ENCODE data around the gene EFNA5.

EFNA5 gene

DNA sequence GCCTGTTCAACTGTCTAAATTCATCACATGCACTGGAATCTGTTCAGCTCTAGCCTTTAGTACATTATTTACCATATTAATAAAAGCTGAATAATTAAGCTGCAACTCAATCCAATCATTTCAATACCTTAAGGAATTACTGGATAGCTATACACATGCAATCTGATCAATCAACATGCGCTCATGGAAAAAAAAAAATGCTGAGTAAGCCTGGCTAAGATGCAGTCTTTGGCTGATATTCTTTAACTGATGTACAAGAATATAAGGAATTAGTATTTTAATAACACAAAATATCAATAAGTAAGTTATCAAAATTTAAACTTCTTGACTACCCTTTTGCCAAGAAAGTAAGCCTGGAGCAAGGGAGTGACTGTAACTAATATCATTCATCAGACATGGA, 15.9 kb downstream of the EFNA5 start:
- TF ChIP-seq ZFX (IDR thresholded peaks at IDR 0.05; ENCODE audit: borderline replicate concordance) (no peak), CTCF (IDR thresholded peaks at IDR 0.05) (no peak)
- no peak overlapping the region for H3K27ac ChIP-seq

GRCh38 chr5:107653685-107654084, 17.1 kb downstream of the EFNA5 start:
- H3K27ac ChIP-seq: no peak overlapping the region
- TF ChIP-seq CTCF (IDR thresholded peaks at IDR 0.05) (no peak), ZFX (IDR thresholded peaks at IDR 0.05; ENCODE audit: borderline replicate concordance) (no peak)

DNA sequence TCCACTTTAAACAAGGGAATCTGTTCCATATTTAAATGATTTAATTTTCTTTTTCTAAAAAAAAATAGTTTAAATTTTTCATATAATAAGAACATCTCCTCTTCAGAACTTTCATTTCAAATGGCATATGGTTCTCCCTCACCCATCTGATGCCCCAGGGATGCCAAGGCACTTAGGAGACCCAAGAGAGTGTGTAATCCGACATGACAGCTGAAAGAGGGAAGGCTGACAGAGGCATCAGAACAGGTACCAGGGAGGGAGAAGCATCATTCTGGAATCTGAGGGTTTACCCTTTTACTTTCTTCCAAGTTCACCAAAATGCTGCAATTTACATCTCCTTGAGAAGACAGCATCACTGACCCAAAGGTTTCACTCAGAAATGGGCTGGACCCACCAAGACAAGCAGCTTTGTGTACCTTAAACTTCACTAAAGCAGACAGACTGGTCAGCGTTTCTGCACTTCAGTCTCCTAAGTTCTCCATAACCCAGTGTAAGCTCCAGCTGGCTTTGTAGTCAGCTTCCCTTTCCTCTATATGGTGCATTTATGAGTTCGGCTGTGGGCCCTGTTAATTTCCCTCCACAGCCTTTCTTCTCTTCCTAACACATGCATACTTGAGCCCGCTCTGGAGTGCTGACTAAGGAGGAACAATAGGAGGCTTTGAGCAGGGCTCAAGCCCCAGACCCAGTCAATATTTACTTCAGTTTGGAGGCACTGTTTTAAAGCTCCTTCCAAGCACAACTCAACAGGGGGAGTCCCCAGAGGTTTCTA, 17.7 kb downstream of the EFNA5 start:
- TF ChIP-seq ZFX (IDR thresholded peaks at IDR 0.05; ENCODE audit: borderline replicate concordance) (no peak), CTCF (IDR thresholded peaks at IDR 0.05) (no peak)
- H3K27ac ChIP-seq: no peak overlapping the region

DNA sequence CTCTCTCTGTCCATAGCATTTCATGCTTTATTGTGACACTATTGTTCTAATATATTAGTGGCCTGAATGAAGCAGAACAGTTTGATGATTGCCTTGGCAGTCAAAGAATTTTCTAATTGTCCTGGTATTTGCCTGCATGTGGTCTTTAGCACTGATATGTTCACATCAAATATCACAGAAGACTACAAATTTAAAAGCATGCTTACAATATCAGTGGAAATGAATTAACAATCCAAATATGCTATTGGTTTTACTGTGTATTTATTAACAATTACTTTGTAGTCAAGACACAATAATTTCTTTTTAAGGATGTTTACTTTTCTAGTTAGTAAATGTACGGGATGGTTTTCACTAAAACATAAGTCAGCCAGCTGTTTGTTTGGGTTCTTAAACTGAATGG, 18.3 kb downstream of the EFNA5 start:
- H3K27ac ChIP-seq: no peak overlapping the region
- no peak for TF ChIP-seq CTCF (IDR thresholded peaks at IDR 0.05)
- no peak for TF ChIP-seq ZFX (IDR thresholded peaks at IDR 0.05; ENCODE audit: borderline replicate concordance)

- H3K27ac ChIP-seq: no peak overlapping the region
- TF ChIP-seq ZFX (IDR thresholded peaks at IDR 0.05; ENCODE audit: borderline replicate concordance) (no peak), CTCF (IDR thresholded peaks at IDR 0.05) (no peak)
These were observed 19.4 kb downstream of the EFNA5 start for GRCh38 chr5:107651325-107651724.

- TF ChIP-seq CTCF (IDR thresholded peaks at IDR 0.05) (no peak), ZFX (IDR thresholded peaks at IDR 0.05; ENCODE audit: borderline replicate concordance) (no peak)
- H3K27ac ChIP-seq: no peak overlapping the region
These were observed 24.3 kb downstream of the EFNA5 start for GRCh38 chr5:107646418-107646817.

- TF ChIP-seq ZFX (IDR thresholded peaks at IDR 0.05; ENCODE audit: borderline replicate concordance) (no peak), CTCF (IDR thresholded peaks at IDR 0.05) (no peak)
- H3K27ac ChIP-seq: no peak overlapping the region
These were observed 30.2 kb downstream of the EFNA5 start for GRCh38 chr5:107640568-107640967.

Data from 22Rv1 (cell line).